ENCODE measurements around the gene OR51F2.

DNA sequence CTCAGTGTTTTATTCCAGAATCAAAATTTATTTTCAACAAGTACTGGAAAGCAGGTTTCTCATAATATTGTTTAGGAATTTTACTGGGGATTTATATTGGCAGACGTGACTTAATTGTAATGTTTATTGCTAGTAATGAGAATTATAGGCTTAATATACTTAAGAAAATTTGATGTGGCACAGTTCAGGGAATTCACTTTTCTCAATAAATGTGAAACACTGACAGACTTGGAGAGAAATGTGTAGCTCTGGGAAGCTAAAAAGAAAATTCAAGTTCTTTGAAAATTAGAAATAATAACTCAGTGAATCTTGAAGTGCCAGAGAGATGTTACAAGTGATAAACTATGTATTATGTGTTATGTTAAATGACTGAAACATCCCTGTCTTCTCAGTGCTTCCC lies at the start of gene OR51F2:
- TF ChIP-seq POLR2A (IDR thresholded peaks at IDR 0.05) (no peak), EP300 (IDR thresholded peaks at IDR 0.05) (no peak)
- TF ChIP-seq, protein P1, sequence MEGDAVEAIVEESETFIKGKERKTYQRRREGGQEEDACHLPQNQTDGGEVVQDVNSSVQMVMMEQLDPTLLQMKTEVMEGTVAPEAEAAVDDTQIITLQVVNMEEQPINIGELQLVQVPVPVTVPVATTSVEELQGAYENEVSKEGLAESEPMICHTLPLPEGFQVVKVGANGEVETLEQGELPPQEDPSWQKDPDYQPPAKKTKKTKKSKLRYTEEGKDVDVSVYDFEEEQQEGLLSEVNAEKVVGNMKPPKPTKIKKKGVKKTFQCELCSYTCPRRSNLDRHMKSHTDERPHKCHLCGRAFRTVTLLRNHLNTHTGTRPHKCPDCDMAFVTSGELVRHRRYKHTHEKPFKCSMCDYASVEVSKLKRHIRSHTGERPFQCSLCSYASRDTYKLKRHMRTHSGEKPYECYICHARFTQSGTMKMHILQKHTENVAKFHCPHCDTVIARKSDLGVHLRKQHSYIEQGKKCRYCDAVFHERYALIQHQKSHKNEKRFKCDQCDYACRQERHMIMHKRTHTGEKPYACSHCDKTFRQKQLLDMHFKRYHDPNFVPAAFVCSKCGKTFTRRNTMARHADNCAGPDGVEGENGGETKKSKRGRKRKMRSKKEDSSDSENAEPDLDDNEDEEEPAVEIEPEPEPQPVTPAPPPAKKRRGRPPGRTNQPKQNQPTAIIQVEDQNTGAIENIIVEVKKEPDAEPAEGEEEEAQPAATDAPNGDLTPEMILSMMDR (IDR thresholded peaks at IDR 0.05) = no peak
